Retinal pigment epithelial cell (primary cell): Measurements from ENCODE around the gene OR6A2.
"Not testable (repeated sequence)": the region's sequence is repeated elsewhere in the genome, so short reads cannot be mapped to it uniquely, and the experiment has no call there.

ENCODE experiments used
- DNase-seq: peaks from one replicate; pipeline ENCODE4 v3.0.0-alpha.2; 2010; ENCODE audit warnings: low read depth
- H3K4me3 ChIP-seq: 2 replicates; pipeline ENCODE4 v1.5.1; 2011; ENCODE audit warnings: mild to moderate bottlenecking, low read length, control low read depth, moderate library complexity
- TF ChIP-seq, protein P1 (sequence below): conservative IDR thresholded peaks from 2 replicates; pipeline ENCODE4 v1.5.1; 2011; ENCODE audit warnings: low read depth, low read length, control low read depth, inconsistent platforms

The OR6A2 gene

DNA sequence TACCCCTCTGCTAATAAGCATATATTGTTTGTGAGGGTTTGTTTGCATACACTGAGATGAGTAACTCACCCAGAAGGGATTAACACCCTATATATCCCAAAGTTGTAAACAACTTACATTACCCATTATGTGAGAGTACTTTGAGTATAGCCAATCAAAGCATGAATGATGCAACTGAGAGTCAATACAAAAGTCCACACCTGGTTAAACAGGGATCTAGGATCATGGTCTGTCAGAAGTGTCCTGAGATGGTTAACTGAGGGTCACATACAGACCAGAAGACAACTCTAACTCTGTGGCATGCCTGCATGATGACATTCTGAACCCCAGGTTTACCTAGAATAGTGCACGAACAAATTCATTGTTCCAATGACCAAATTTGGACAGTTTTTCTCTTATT is 28.6 kb upstream of the OR6A2 start:
- TF ChIP-seq, protein P1, sequence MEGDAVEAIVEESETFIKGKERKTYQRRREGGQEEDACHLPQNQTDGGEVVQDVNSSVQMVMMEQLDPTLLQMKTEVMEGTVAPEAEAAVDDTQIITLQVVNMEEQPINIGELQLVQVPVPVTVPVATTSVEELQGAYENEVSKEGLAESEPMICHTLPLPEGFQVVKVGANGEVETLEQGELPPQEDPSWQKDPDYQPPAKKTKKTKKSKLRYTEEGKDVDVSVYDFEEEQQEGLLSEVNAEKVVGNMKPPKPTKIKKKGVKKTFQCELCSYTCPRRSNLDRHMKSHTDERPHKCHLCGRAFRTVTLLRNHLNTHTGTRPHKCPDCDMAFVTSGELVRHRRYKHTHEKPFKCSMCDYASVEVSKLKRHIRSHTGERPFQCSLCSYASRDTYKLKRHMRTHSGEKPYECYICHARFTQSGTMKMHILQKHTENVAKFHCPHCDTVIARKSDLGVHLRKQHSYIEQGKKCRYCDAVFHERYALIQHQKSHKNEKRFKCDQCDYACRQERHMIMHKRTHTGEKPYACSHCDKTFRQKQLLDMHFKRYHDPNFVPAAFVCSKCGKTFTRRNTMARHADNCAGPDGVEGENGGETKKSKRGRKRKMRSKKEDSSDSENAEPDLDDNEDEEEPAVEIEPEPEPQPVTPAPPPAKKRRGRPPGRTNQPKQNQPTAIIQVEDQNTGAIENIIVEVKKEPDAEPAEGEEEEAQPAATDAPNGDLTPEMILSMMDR = no peak
- no peak overlapping the region for H3K4me3 ChIP-seq
- DNase-seq = no peak

DNA sequence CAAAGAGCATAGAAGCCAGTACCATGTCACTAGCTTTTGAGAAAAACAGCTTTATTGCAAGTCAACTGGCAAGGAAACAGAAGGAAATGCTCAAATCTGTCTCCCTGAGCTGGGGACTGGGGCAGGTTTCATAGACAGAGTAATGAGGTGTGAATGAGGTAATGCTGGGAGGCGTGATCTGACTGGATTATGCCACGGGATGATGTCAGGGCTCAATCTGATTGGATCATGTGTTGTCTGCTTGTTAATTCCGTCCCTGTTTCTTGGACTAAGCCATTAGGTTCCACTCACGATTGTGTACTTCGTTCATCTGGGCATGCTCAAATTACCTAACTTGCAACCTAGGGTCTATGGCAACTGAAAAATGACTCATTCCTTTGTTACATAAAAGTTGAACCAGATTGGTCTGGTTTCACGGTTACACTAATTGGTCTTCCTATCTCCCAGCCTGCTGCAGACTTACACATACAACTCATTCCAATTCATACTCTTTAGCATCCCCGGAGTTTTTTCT is 25.8 kb upstream of the OR6A2 start:
- TF ChIP-seq, protein P1 = no peak
- H3K4me3 ChIP-seq = no peak overlapping the region
- no peak for DNase-seq

DNA sequence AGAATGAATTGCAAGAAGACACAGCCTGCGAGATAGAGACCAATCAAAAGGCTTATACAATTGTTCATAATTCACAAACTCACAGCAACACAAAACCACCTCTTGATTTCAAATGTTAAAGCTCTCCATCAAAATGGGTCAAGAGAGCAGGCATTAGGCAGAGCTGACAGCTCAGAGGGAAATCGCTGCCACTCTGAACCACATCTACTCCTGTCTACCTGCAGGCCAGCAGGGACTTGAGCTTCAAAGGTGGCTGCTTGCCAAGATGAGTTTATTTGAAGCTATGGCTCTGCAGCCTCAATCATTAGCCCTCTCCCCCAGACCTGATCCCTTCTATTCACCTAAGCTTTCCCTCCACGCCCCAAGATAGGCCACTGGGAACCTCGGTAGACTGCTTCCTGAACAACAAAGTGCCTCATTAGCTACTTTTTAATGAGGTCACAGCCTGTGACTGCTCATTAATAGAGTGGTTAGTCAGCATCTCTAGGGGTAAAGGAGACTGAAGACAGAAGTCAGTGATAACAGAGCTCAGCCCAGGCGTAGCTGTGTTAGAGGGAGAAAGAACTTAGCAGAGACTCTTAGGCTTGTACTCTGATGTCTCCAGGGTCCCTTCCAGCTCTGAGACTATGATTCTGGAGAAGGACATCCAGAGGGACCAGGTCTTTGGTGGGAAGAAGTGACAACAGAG is 24.8 kb upstream of the OR6A2 start:
- DNase-seq = no peak
- TF ChIP-seq, protein P1 = no peak

DNA sequence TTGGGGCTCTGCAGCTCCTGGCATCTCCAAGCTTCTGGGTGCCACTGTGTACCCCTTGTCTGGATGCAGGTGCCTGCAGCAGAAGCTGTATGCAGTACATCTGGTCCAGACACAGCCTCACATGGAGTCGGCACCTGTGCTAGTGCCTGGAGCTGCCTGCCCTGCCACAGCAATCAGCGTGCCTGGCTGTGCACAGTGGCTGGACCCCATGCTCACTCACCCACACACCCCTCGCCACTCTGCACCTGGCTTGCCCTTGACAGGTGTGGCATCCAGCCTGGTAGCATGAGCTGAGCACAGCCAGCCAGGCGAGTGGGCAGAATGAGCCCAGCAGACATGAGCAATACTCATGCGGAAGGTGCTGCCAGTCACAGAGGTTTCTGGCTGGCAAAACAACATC is 19.5 kb upstream of the OR6A2 start:
- no peak for DNase-seq
- TF ChIP-seq, protein P1 = no peak
- no peak overlapping the region for H3K4me3 ChIP-seq

More for the DNA sequence above, 24.8 kb upstream of the OR6A2 start:
- no peak overlapping the region for H3K4me3 ChIP-seq

DNA sequence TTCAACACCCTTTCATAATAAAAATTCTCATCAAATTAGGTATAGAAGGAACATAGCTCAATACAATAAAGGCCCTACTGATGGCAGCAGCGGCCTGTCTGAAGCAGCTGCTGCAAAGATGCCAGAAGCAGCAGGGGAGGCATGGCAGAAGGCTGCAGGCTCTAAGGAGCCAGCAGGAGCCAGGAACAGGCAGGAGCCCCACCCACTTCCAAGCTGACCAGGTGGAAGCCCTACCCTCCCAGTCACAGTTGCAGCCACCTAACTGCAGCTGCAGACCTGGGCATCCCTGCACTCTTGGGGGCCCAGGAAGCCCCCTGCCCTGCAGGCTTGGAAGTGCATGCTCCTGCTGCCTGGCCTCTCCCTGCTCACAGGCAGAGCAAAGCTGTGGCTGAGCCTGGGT is 18.2 kb upstream of the OR6A2 start:
- TF ChIP-seq, protein P1 = no peak
- DNase-seq = no peak
- H3K4me3 ChIP-seq = no peak overlapping the region

DNA sequence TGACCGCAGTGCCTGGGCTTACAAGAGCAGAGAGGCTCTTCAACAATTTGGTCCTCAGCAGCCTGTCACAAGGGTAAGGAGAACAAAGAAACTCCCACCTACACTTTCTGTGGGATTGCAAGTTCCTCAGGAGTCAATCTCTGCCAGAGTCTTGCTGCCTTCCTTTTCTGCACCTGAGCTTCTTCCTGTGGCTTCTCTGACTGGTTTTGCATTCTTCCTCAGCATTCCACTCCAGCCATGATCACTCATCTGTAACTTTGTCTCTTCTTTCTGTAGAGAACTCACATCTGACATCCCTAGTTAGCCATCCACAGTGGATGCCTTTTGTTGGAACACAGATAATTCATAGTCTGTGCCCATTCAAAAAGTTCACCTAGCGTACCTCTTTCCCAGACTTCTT is 14.2 kb upstream of the OR6A2 start:
- H3K4me3 ChIP-seq = no peak overlapping the region
- TF ChIP-seq, protein P1 = no peak
- DNase-seq = no peak

DNA sequence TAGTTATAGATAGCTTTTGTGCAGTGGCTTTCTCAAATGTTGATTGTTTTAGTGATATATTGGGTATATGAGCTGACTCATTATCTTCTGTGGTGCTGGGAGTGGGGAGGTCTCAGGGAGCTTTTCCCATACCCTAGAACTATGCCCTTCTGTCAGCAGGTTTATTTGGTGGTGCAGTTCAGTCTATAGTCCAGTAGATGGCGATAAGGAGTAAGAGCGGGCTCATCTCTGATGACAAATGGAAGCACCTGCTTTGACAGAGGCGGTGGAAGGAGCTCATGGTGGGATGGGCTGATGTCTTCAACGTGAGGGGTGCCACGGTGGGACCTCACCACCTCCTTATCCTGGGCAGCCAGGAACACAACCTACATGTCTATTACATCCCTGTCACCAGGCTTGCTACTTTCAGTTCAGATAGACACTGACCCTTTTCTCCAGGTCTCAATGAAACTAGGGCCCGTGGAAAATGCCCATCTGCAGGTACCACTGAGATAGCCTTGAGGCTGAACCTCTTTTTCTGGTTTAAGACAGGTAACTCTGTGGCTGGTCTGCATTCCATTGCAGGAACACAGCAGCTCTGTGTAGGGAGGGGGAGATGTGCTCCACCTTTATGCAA is 13.0 kb upstream of the OR6A2 start:
- no peak for DNase-seq
- TF ChIP-seq, protein P1 = peak; percentile 97
- H3K4me3 ChIP-seq = no peak overlapping the region

DNA sequence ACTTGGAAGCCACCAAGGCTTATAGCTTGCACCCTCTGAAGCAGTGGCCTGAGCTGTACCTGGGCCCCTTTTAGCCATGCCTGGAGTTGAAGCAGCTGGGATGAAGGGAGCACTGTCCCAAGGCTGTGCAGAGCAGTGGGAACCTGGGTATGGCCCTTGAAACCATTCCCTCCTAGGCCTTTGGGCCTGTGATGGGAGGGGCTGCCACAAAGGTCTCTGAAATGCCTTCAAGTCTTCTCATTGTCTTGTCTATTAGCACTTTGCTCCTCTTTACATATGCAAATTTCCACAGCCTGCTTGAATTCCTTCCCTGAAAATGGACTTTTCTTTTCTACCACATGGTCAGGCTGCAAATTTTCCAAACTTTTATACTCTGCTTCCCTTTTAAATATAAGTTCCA is 1.6 kb upstream of the OR6A2 start:
- H3K4me3 ChIP-seq, DNase-seq: not testable (repeated sequence)
